GM12873 (cell line): Measurements from ENCODE around the gene DGKD.

ENCODE experiments used
- TF ChIP-seq, protein P1 (sequence below): IDR thresholded peaks from 2 replicates; pipeline ENCODE4 v1.5.1; 2012; ENCODE audit warnings: low read depth, mild to moderate bottlenecking, moderate library complexity, low read length, control low read depth; ENCODE audit not compliant: insufficient read depth; ENCODE audit errors: missing control alignments

DGKD gene

DNA sequence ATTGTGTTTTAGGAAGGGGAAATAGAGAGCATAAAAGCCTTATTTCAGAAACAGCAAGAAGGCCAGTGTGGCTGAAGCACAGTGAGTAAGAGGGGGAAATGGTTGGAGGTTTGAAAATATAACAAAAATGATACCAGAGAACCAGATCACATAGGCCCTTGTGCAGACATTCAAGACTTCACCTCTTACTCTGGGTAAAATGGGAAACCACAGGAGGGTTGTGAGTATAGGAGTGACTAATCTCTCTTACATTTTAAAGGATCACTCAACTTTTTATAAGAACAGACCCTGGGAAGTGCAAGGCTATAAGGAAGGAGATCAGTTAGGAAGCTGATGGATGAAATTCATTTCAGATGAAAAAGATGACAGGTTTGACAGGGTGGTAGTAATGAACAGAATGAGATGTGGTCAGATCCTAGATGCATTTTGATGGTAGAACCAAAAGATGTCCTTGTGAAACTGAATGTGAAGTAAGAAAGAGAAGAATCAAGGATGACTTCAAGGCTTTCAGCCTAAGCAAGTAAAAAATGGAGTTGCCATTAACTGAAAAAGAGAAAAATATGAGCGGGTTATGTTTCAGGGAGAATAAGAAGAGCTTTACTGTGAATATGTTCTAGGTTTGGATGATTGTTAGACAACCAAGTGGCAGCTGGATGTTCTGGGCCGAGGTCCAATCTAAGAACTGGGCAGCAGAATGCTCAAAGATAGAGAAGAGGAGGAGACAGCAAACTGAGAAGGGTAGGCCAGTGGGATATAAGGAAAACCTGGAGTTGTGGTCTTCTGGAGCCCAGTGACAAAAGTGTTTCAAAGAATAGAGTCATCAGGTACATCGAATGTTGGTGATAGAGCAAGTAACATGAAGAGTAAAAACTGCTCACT lies 147.1 kb downstream of the DGKD start:
- TF ChIP-seq, protein P1, sequence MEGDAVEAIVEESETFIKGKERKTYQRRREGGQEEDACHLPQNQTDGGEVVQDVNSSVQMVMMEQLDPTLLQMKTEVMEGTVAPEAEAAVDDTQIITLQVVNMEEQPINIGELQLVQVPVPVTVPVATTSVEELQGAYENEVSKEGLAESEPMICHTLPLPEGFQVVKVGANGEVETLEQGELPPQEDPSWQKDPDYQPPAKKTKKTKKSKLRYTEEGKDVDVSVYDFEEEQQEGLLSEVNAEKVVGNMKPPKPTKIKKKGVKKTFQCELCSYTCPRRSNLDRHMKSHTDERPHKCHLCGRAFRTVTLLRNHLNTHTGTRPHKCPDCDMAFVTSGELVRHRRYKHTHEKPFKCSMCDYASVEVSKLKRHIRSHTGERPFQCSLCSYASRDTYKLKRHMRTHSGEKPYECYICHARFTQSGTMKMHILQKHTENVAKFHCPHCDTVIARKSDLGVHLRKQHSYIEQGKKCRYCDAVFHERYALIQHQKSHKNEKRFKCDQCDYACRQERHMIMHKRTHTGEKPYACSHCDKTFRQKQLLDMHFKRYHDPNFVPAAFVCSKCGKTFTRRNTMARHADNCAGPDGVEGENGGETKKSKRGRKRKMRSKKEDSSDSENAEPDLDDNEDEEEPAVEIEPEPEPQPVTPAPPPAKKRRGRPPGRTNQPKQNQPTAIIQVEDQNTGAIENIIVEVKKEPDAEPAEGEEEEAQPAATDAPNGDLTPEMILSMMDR, result no peak

- TF ChIP-seq, protein P1, result no peak
These were observed 149.2 kb downstream of the DGKD start for GRCh38 chr2:233503481-233503880.

- TF ChIP-seq, protein P1, result no peak
These were observed 149.8 kb downstream of the DGKD start for GRCh38 chr2:233503947-233504637.

GRCh38 chr2:233513953-233514655 lies 159.8 kb downstream of the DGKD start:
- TF ChIP-seq, protein P1, result no peak

- TF ChIP-seq, protein P1, result no peak
These were observed 165.7 kb downstream of the DGKD start for GRCh38 chr2:233519787-233520611.
